GM19328 (cell line): Measurements from ENCODE around the gene TSPAN9.

Experiments used
- ATAC-seq: cut with Tn5 transposase; IDR thresholded peaks from one replicate; pipeline ENCODE4 v1.9.1; 2021; ENCODE audit warnings: mild to moderate bottlenecking, moderate library complexity; ENCODE audit not compliant: unreplicated experiment

Gene TSPAN9

DNA sequence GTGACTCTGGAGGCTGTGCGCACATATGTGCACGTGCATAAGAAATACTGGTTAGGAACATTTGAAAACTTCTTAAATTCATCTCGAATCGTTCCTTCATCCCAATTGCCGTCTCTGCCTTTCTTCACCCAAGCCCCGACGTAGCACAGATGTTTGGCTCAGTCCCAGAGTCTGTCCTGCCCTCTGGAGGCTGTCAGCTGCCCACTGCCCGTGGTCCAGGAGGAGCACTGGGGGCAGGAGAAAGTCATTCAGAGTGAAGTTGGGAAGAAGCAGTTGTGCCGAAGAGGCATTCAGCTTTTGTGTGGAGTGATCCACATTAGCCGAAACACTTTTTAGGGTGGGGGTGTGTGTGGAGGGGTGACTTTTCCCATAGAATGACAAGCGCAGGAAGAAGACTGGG lies 124.9 kb downstream of the TSPAN9 start:
- no peak for ATAC-seq

DNA sequence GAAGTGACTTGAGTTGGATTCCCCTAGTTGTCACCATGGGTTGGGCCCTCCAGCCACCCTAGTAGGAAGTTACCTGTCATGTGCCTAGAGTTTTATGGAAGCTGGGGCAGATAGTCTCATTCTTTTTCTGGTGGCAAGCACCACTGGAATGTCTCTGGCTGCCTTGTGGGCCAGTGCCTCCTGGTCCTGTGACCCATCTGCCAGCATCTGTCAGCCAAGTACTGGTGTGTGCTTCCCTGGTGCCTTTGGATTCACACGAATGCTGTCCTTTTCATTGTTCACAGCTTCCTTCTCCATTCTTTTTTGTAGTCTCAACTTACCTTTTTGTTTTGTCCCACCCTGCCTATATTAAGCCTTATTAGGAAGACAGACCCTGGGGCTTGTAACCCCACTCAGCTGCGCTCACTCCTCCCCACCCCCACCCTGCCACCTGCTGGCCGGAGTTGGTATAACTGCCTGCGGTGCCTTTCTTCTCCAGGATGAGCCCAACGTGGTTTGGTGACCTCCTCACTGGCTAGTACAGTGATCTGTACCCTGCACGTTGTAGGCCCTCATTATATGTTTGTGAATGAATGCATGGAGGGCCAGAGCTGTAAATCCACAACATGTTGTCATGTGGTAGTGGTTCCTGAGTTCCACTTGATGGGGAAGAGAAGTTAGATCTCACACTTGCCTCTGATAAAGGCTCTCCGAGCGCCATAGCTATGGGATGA lies 125.7 kb downstream of the TSPAN9 start:
- ATAC-seq = no peak

DNA sequence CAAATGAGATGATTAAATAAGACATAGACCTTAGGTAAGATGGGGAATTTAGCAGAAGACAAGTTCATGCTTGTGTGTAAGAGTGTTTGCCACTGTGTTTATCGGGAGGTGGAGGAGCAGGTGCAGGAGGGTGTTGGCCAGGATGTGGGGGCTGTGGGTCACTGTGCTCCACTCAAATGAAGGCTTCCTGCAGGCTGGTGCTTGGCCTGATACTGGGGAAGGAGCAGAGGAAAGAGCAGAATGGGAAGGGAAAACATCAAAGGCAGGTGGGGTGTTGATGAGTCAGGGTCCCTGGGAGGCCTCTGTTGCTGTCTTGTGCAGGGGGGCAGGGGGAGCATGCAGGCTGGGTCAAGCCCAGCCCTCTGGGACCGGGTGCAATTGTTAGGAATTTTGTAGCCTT lies 126.5 kb downstream of the TSPAN9 start:
- ATAC-seq = no peak

DNA sequence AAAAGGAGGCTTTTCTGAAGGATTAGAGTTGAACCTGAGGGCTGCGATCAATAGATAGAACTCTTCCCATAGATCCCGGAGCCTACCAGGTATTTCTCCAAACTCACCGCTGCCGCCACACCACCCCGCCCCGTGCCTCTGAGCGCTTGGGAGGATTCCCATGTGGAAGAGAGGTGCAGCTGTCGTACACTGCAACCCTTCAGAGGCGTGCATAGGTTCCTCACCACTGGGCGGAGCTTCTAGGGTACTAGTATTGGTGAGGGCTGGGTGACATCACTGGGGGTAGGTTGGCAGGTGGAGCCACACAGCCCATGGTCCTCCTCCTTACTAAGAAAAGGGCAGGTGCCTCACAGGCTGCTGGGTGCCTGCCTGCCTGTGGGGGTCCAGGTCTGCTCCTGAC lies 127.0 kb downstream of the TSPAN9 start:
- ATAC-seq = no peak

DNA sequence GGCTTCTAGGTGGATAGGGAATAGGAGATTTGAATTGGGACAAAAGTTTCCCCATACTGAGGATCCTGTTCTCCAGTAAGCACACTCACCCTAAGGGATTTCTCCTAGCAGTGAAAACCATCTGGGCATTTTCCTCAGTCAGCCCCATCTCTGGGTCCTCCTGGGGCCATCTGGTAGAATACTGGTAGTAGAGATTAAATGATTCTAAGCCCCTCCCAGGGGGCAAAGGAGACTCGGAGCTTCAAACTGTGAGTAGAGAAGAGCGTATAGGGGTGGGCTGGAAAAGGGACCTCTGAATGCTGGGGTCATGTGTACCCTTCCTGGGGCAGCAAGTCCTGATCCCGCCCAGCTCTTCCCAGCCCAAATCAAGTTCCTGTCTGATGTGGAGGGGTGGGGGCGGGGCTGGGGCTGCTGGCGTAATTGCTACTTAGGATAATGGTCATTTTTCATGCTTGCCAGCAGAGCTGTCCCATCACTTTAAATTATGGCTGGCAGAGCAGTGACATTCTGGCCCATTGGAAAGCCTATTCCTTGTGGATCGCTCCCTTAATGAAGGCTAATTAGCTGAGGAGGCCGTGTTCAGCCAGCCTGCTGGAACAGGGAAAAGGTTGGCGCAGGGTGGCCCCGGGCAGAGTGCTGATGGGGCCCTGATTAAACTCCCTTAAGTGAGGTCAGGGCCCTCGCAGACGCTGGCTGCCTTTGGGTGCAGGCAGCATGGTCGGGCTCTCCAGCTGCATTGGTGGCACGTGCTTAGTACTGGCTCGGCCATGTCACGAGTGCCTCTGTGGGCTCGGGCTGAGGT lies 127.8 kb downstream of the TSPAN9 start:
- ATAC-seq = no peak

DNA sequence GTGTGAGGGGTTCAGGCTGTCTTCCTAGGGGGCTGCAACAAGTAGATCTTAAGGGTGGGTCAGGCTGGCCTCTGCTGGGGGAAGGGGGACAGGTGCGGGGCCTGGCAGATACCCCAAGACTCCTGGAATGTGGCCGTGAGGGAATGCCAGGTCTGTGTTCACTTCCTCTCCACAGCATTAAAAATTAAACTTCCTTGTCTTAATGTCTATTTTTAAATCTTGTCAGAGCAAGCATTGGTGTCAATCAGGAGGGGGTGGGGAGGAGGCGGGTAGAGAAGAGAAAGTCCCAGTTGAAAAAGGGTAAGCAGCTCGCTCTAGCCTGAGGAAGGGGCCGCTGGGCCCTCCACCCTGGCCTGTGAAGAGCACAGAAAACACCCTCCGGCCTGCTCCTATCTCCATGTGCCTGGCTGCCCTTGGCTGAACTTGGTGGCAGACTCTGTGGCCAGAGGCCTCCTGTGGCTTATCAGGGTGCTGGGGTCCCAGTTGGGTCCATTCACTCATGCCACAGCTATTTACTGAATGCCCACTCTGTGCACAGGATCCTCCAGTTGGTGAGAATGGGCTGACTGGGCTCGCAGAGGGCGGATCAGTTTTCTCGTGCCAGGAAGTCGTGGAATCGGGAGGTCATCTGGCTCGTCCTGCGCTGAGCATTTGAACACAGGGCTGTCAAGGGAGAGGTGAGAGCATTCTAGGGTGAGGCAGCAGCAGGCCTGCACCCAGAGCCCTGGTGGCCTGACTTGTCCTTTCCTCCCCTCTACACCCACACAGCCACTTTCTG lies 128.8 kb downstream of the TSPAN9 start:
- ATAC-seq = no peak

DNA sequence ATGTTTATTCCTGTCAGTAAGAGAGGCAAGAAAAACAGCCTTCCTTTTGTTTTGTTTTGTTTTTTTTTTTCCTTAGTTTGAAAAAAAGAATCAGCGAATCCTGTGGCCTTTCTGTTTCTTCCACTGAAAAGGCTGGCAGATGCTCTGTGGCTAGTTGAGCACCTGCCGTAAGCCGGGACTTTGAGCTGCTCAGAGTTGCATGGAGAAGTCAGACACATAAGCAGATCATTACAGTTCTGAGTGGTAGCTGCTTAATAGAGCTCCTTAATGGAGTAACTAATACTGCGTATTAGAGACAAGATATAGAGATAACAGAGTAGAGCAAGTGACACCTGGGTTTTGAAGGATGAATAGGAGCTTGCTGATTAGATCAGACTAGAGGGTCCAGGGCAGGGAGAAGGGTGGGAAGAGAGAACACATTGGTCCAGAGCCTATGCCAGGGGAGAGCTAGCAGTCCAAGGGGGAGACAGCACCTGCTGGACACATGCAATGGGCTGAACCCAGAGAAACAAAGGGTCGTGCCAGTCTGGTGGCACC lies 129.4 kb downstream of the TSPAN9 start:
- no peak for ATAC-seq

DNA sequence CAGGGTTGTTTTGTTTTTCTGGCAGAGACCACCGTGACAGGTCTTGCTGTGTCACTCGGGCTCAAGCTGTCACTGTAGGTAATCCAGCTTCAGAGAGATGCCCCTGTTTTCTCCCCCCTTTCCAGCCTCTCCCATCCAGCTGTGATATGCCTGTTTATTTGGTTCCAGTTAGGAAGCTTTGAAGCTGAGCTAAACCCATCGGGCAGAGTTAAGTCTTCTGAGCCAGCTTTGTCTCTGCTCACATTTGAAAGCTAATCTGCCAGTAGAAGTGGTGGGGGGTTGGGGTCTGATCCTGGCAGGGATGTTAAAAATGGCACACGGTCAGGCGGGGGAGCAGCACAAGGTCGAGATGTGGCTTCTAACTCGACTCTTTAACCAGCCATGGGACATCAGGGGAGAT lies 130.0 kb downstream of the TSPAN9 start:
- no peak for ATAC-seq

DNA sequence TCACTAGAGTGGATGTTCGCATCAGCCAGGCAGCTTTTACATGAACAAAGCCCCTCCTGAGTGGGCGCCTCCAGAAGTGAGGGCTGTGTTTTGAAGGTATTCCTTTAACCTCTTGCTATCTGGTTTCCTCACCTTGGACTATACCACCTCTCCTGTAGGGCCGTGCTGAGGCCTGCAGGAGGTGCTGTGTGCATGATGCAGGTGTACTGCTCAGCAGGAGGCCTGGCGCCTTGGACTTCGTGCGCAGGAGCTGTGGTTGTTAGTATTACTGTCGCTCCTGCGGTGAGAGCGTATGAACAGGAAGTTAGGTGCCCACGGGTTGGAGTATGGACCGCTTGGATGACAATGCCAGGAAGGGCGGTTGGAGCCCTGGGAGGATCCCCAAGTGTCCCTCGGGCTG lies 130.7 kb downstream of the TSPAN9 start:
- no peak for ATAC-seq

DNA sequence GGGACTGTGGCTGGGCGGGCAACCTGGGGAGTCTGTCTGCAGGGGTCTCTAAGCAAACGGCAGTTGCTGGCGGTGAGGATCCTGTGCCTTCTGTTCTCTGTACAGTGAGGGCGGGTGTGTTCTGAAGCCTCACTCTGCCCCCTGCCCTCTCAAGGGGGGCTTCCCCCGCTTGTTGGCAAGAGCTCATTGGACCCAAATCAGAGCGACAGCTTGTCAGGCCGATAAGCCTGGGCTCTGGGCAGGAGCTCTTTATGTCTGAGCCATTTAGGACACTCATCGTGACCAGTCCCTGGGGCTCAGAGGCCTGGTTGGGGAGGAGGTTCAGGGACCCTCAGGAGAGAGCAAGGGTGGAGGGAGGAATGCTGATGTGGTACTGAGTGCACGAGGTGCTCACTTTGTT lies 136.0 kb downstream of the TSPAN9 start:
- no peak for ATAC-seq

DNA sequence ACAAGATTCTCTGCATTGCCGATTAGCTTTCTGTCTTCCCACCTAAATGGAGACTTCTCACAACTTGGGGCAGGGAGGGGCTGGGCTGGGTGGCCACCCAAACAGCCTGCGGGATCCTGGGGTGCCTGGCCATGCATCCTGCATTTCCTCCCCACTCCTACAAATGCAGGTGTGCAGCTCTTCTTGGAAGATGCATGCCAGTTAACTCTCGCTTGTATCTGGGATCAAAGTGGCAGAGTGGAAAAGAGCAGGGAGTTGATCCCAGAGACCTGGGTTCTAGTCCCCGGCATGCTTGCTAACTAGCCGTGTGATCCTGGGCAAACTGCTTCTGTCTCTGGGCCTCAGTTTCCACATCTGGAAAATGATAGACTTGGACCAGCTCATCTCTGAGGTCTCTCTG lies 136.6 kb downstream of the TSPAN9 start:
- no peak for ATAC-seq

DNA sequence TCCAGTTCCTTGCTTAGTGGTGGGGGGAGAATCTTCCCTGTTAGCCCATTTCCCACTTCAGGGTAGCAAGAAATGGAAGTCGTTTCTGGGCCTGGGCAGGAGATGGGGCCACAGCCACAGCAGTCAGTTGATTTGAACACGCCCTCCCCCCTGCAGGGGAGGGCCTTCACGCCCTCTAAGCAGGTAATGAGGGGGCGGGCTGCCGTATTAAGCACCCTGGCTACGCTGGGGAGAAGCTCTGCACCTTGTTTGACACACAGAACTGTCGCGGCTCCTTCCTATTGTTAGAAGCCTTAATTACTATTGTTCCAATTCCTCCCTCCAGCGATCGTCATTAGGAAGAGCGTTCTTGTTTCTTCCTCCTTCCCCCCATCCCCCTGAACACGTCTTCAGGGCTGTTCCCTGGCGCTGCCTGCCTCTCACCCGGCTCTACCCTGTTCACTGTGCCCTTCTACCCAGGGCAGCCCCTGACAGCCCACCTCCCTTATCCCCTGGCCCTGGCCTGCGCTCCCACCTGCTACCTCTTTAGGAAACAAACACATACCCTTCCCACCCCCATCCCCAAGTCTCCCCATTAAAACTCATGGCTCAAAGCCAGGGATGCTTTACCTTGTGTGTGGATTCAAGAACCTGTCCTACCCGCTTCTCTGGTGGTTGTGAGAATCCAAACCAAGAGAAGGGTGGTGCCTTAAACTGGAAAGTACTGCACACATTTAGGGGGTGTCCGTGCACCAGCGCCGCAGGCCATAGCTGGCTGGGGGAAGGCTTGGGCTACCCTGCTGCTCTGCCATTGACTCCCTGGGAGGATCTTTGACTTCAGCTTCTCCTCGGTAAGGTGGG lies 137.6 kb downstream of the TSPAN9 start:
- no peak for ATAC-seq

DNA sequence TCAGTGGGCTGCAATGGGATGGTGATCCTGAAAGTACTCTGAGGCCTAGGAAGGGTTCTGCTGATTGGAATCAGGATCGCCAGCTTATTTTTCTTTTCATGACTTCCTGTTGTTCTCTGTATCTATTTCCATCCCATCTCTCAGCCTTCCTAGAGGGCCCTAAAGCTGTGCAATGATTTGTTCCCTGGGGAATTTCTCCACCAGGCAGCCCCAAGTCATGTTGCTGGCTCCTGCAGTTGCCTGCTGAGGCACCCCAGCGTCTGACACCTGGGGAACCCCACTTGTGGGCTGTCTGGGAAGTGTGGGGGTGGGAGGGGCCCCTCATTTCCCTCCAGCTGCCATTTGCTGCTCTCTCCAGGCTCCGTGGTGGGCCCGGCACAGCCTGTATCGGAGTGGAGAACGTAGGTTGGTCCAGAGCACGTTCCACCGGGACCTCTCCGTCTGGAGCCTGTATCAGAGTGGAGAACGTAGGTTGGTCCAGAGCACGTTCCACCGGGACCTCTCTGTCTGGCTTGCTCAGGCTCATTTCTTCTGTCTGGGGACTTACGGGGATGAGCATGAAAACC lies 138.3 kb downstream of the TSPAN9 start:
- ATAC-seq = no peak

DNA sequence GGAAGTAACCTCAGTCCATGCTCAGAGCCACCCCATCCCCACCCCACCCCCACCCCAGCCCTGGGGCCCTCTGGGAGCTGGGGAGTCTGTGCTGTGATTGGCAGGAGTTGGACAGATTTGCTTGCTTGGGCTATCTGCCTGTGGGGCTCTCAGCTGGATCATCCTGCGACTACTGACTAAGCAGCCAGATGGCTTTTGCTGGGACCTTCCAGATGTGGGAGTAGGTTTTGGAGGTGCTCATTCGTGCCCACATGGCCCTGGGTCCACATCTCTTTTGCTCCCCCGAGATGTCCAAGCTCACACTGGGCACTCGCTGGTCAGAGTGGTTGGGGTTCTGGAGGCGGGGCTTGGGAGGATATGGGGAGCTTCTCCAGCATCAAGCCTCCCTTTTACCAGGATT lies 138.9 kb downstream of the TSPAN9 start:
- ATAC-seq = no peak

DNA sequence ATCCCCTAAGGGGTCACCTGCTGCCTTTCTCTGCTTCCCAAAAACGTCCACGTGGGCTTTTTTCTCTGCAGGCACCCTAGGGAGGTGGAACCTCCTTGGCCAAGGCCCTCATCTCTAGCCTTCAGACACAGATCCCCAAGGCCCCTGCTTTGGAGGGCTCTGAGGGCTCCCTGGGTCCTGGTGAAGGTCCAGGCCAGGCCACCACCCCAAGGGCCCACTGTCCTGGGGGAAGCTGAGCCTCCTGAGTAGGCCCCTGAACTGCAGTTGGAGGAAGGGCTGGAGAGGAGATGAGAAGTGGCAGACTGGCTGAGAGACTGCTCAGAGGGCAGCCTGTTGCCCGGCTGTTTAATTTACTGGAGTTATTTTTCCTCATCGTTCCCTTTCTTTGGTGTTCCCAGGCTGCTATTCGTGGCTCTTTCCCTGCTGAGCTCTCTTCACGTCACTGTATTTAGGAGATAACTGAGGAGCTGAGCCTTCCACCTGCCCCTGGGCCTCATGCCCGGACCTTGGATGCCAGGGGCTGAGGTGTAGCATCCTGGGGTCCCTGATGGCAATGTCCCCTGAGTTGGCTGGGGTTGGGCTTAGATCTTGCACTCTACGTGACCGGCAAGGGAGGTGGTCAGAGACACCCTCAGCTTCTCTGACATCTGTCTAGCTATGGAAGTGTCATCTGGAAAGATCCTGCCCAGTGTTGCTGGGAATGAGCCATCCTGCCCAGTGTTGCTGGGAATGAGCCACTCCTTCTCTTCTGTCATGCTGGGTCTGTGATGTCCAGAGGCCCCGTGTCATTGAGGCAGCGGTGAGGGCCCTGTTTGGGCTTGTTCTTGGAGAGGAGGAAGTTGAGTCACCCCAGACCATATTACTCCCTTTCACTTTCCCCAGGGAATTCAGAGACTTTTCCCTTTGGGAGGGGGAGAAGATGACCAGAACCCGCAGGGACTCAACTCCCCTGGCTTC lies 139.8 kb downstream of the TSPAN9 start:
- no peak for ATAC-seq

DNA sequence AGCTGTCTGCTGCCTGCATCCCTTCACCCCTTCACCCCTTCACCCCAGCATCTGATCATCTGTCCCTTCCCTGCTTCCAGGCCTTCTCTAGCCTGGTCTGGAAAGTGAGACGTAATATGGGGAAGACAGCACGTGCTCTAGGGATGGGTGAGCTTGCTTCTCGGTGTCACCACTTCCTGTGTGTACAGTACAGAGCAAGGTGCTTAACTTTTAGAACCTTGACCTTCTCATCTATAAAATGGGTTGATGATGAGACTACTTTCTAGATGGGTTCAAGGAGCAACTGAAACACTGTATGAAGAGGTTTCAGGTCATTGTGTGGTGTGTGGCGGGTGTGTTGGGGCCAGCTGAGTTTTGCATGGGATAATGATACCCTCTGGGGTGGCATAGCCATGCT lies 140.5 kb downstream of the TSPAN9 start:
- ATAC-seq = no peak

DNA sequence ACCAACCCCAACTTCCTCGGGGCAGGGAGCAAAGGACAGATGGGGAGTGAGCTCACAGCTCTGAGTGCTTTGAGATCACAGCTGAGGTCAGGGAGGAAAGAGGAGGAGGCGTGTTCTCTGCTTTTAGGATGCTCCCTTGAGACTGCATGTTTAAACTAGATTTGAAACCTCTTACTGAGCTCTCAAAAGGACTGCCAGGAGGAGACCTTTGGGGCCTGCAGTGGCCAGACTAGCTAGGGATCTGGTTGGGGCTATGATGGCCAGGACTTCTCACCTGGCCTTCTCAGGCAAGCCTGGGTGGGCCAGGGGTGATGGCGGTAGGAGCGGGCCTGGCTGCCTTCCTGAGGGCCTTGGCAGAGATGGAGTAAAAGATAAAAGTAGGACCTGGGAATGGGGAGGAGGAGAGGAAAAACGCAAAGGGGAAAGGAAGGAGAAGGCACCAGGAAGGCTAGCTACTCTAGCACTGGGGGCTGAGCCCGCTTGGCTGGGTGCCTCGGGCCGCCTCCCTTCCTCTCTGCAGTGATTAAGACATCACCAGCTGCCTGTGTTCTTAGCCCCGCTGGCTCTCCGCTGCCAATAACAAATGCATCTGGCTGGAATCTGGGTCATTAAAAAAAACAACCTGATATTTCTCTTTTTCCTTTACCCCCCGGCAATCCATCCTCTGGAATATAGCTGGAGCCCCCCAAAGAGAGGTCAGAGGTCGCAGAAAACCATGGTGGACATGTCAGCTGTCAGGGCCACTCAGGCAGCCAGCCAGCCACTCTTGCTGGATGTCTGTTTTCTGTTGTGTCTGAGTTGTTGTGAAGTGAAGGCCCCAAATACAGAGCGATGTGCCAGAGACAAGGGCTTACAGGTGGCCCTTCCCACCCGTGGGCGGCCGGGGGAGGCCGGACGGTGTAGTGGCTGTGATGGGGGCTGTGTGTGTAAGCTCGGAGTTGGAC lies 141.3 kb downstream of the TSPAN9 start:
- ATAC-seq = no peak

DNA sequence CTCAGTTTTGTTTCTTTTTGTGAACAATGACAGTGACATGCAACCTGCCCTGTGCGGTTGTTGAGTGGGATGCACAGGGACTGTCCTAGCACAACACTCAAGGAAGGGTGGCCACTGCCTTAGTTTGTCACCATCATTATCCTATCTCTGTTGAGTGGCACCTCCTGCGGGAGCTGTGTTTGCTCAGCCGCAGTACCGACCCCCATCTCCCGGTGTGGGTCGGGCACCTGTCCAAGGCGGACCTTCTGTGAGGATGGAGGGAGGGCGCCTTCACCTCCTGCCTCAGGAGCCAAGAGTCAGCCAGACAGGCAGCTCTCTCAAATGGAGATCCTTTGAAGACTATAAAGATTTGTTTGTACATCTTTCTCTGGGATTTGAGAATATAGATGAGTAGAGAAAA lies 142.1 kb downstream of the TSPAN9 start:
- ATAC-seq = no peak
